ENCODE results near the gene SPDYA. TPM values are rescaled to one million over a fixed set of nuclear protein-coding genes. Genes with fewer than 3 reads are reported as not detected.
A peak's percentile ranks its signal among the peaks of the same experiment; 100 is the strongest.

SPDYA gene
- polyA plus RNA-seq, 3 donors: 0.15 TPM; not detected in 2

DNA sequence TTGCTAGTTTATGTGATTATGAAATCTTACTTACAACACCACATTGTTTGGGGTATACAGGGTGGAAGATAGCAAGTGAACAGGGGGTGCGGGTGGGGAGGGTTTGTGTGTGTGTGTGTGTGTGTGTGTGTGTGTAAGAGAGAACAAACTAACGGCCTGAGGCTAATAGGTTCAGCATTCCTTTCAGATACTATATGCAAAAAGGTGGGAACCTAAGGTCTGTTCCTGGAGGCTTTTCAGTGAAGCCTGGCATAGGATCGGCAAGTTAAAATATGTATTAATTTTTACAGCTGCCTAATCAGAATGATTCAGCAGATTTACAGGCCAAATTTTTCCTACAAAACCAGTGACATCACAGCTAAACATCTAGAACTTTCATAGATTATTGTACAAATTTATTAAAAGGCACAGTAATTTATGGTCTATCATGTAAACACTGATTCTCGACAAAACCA lies 7.6 kb upstream of the SPDYA start:
- Histone ChIP-seq H3K9ac (ENCODE audit: insufficient read depth, low read length, poor library complexity, severe bottlenecking) (no peak overlapping the region), H4K20me1 (ENCODE audit: insufficient read depth, low read length) (peaks cover 78% of the 10 kb centered on the region), H2AFZ (ENCODE audit: insufficient read depth, low read depth, low read length, poor library complexity, severe bottlenecking) (no peak overlapping the region), H3K36me3 (replicated peaks in 1 of 2; ENCODE audit: control insufficient read depth in 1 of 2, insufficient read depth in 2 of 2, low read length in 2 of 2) (peaks cover 57 to 87% of the 10 kb centered on the region in 2 donors), H3K27ac (ENCODE audit: low read depth in 1 of 2, low read length in 2 of 2) (no peak overlapping the region), H3K27me3 (ENCODE audit: control insufficient read depth in 2 of 2, insufficient read depth in 2 of 2, low read length in 2 of 2) (no peaks in the 10 kb centered on the region), H3K4me3 (replicated peaks in 1 of 3; ENCODE audit: low read depth in 2 of 3, low read length in 3 of 3) (no peak overlapping the region), H3K9me3 (replicated peaks in 1 of 2; ENCODE audit: control insufficient read depth in 1 of 2, insufficient read depth in 1 of 2, low read length in 2 of 2) (no peaks in the 10 kb centered on the region), H3K4me1 (ENCODE audit: control insufficient read depth in 1 of 2, insufficient read depth in 2 of 2, low read length in 2 of 2) (no peaks in the 10 kb centered on the region), H3K4me2 (replicated peaks; ENCODE audit: extremely low read depth, low read length, poor library complexity, severe bottlenecking) (no peak overlapping the region), H3K79me2 (ENCODE audit: insufficient read depth, low read length) (peaks cover 3% of the 10 kb centered on the region)
- Mint-ChIP-seq H3K9me3 (no peaks in the 10 kb centered on the region), H3K27ac (peak overlapping the region in 3 of 7 donors; percentile 19 to 47 (median 20)), H3K4me3 (no peak overlapping the region), H3K27me3 (ENCODE audit: low read depth in 3 of 3) (no peaks in the 10 kb centered on the region), H3K36me3 (peaks cover 56 to 74% of the 10 kb centered on the region in 2 donors), H3K4me1 (no peaks in the 10 kb centered on the region)
- DNase-seq: no peak
- no CpG with 5 or more reads among the region's 4 CpGs for WGBS (ENCODE audit: insufficient coverage)
- TF ChIP-seq, protein P1, sequence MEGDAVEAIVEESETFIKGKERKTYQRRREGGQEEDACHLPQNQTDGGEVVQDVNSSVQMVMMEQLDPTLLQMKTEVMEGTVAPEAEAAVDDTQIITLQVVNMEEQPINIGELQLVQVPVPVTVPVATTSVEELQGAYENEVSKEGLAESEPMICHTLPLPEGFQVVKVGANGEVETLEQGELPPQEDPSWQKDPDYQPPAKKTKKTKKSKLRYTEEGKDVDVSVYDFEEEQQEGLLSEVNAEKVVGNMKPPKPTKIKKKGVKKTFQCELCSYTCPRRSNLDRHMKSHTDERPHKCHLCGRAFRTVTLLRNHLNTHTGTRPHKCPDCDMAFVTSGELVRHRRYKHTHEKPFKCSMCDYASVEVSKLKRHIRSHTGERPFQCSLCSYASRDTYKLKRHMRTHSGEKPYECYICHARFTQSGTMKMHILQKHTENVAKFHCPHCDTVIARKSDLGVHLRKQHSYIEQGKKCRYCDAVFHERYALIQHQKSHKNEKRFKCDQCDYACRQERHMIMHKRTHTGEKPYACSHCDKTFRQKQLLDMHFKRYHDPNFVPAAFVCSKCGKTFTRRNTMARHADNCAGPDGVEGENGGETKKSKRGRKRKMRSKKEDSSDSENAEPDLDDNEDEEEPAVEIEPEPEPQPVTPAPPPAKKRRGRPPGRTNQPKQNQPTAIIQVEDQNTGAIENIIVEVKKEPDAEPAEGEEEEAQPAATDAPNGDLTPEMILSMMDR (IDR thresholded peaks at IDR 0.05): no peak
- intact Hi-C loops (cut with micrococcal nuclease): no loop called here

DNA sequence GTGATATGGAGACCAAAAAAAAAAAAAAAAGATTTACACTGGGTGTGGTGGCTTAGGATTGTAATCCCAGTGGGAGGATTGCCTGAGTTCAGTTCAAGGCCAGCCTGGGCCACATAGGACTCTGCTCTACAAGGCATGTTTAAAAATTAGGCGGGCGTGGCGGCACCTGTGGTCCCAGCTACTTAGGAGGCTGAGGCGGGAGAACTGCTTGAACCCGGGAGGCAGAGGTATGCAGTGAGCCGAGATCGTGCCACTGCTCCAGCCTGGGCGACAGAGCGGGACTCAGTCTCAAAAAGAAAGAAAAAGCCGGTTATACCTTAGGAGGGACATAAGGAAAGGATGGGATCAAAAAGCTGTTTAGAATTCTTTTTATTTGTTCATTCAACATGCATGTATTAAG lies 707 bp upstream of the SPDYA start:
- Histone ChIP-seq H3K27me3 (ENCODE audit: control insufficient read depth in 2 of 2, insufficient read depth in 2 of 2, low read length in 2 of 2) (peaks cover 0 to 8% of the 10 kb centered on the region in 2 donors), H3K27ac (ENCODE audit: low read depth in 1 of 2, low read length in 2 of 2) (no peak overlapping the region), H3K9me3 (replicated peaks in 1 of 2; ENCODE audit: control insufficient read depth in 1 of 2, insufficient read depth in 1 of 2, low read length in 2 of 2) (no peaks in the 10 kb centered on the region), H3K4me3 (replicated peaks in 1 of 3; ENCODE audit: low read depth in 2 of 3, low read length in 3 of 3) (peak overlapping the region in 2 of 3 experiments; percentile 45 to 76), H3K4me2 (replicated peaks; ENCODE audit: extremely low read depth, low read length, poor library complexity, severe bottlenecking) (peak overlapping the region; percentile 74), H3K4me1 (ENCODE audit: control insufficient read depth in 1 of 2, insufficient read depth in 2 of 2, low read length in 2 of 2) (peaks cover 13 to 20% of the 10 kb centered on the region in 2 donors), H3K36me3 (replicated peaks in 1 of 2; ENCODE audit: control insufficient read depth in 1 of 2, insufficient read depth in 2 of 2, low read length in 2 of 2) (peaks cover 5 to 27% of the 10 kb centered on the region in 2 donors), H2AFZ (ENCODE audit: insufficient read depth, low read depth, low read length, poor library complexity, severe bottlenecking) (peak overlapping the region; percentile 67), H4K20me1 (ENCODE audit: insufficient read depth, low read length) (peaks cover 36% of the 10 kb centered on the region), H3K9ac (ENCODE audit: insufficient read depth, low read length, poor library complexity, severe bottlenecking) (no peak overlapping the region), H3K79me2 (ENCODE audit: insufficient read depth, low read length) (no peaks in the 10 kb centered on the region)
- WGBS (ENCODE audit: insufficient coverage): 75% methylated on average over 7 of the region's 10 CpGs
- no peak for DNase-seq
- intact Hi-C loops (cut with micrococcal nuclease): no loop called here
- H3K4me1 Mint-ChIP-seq: peaks cover 16% of the 10 kb centered on the region
- H3K9me3 Mint-ChIP-seq: peaks cover 0 to 6% (median 0%) of the 10 kb centered on the region in 7 donors
- H3K27ac Mint-ChIP-seq: peak overlapping the region in 1 of 7 donors; percentile 64
- H3K27me3 Mint-ChIP-seq (ENCODE audit: low read depth in 3 of 3): peaks cover 7 to 17% (median 11%) of the 10 kb centered on the region in 3 donors
- H3K4me3 Mint-ChIP-seq: peak overlapping the region; percentile 77 to 85
- peaks cover 13 to 25% of the 10 kb centered on the region in 2 donors for H3K36me3 Mint-ChIP-seq
- TF ChIP-seq, protein P1 (IDR thresholded peaks at IDR 0.05): no peak

Measured in CD14-positive monocyte (primary cell).